HG03097 (cell line): ENCODE measurements around the gene ANKAR.
A peak's percentile ranks its signal among the peaks of the same experiment; 100 is the strongest.
"Not testable (repeated sequence)": the region's sequence is repeated elsewhere in the genome, so short reads cannot be mapped to it uniquely, and the experiment has no call there.

ENCODE experiments used
- ATAC-seq: cut with Tn5 transposase; IDR thresholded peaks from one replicate; pipeline ENCODE4 v1.9.1; 2021; ENCODE audit not compliant: unreplicated experiment, low FRiP score

Gene ANKAR

GRCh38 chr2:189674374-189675112, at the start of gene ANKAR:
Gene ANKAR, plus strand, starts transcription at chr2:189674670. Its CDS starts 1,821 bp downstream, at chr2:189676491.
- ATAC-seq, result peak; percentile 99

GRCh38 chr2:189625636-189626035, 48.8 kb upstream of the ANKAR start:
- ATAC-seq, result no peak

- ATAC-seq, result no peak
Measured at GRCh38 chr2:189627789-189628188, 46.7 kb upstream of the ANKAR start.

- ATAC-seq, result no peak
Measured at GRCh38 chr2:189628817-189629530, 45.5 kb upstream of the ANKAR start.

- no peak for ATAC-seq
Measured at GRCh38 chr2:189629531-189630453, 44.7 kb upstream of the ANKAR start.

- no peak for ATAC-seq
Measured at GRCh38 chr2:189631849-189632248, 42.6 kb upstream of the ANKAR start.

- ATAC-seq, result no peak
Measured at GRCh38 chr2:189633392-189633811, 41.1 kb upstream of the ANKAR start.

- ATAC-seq, result no peak
Measured at GRCh38 chr2:189635353-189635752, 39.1 kb upstream of the ANKAR start.

GRCh38 chr2:189638301-189639006, 36.0 kb upstream of the ANKAR start:
- ATAC-seq, result no peak

- no peak for ATAC-seq
Measured at GRCh38 chr2:189639007-189639609, 35.4 kb upstream of the ANKAR start.

GRCh38 chr2:189641002-189641401, 33.5 kb upstream of the ANKAR start:
- ATAC-seq, result no peak

GRCh38 chr2:189641590-189641989, 32.9 kb upstream of the ANKAR start:
- no peak for ATAC-seq

GRCh38 chr2:189646521-189646920, 27.9 kb upstream of the ANKAR start:
- ATAC-seq, result no peak

GRCh38 chr2:189648846-189649509, 25.5 kb upstream of the ANKAR start:
- ATAC-seq, result no peak

GRCh38 chr2:189651284-189651683, 23.2 kb upstream of the ANKAR start:
- no peak for ATAC-seq

GRCh38 chr2:189653464-189653863, 21.0 kb upstream of the ANKAR start:
- ATAC-seq, result not testable (repeated sequence)

GRCh38 chr2:189654641-189655040, 19.8 kb upstream of the ANKAR start:
- no peak for ATAC-seq

- ATAC-seq, result peak; percentile 37
Measured at GRCh38 chr2:189657867-189658266, 16.6 kb upstream of the ANKAR start.
